ENCODE data around the gene RASA1. TPM values are rescaled to one million over a fixed set of nuclear protein-coding genes. Genes with fewer than 3 reads are reported as not detected.
"Not testable (repeated sequence)": the region's sequence is repeated elsewhere in the genome, so short reads cannot be mapped to it uniquely, and the experiment has no call there.

RASA1 gene
- total and polyA plus RNA-seq, 10 donors: 13.4 to 54.0 (median 36.6) TPM

GRCh38 chr5:87303324-87303723 lies 35.6 kb downstream of the RASA1 start:
- TF ChIP-seq, protein P1, sequence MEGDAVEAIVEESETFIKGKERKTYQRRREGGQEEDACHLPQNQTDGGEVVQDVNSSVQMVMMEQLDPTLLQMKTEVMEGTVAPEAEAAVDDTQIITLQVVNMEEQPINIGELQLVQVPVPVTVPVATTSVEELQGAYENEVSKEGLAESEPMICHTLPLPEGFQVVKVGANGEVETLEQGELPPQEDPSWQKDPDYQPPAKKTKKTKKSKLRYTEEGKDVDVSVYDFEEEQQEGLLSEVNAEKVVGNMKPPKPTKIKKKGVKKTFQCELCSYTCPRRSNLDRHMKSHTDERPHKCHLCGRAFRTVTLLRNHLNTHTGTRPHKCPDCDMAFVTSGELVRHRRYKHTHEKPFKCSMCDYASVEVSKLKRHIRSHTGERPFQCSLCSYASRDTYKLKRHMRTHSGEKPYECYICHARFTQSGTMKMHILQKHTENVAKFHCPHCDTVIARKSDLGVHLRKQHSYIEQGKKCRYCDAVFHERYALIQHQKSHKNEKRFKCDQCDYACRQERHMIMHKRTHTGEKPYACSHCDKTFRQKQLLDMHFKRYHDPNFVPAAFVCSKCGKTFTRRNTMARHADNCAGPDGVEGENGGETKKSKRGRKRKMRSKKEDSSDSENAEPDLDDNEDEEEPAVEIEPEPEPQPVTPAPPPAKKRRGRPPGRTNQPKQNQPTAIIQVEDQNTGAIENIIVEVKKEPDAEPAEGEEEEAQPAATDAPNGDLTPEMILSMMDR (IDR thresholded peaks at IDR 0.05 in 8 of 11, conservative IDR thresholded peaks at IDR 0.05 in 3 of 11): no peak
- TF ChIP-seq POLR2A (IDR thresholded peaks at IDR 0.05): no peak
- no peak for TF ChIP-seq POLR2AphosphoS5 (IDR thresholded peaks at IDR 0.05)
- Histone ChIP-seq H3K36me3 (peaks cover 0 to 35% (median 17%) of the 10 kb centered on the region in 6 donors), H3K9me3 (peaks cover 0 to 4% (median 0%) of the 10 kb centered on the region in 8 donors), H3K4me3 (no peak overlapping the region), H3K4me1 (peaks cover 7 to 60% (median 23%) of the 10 kb centered on the region in 6 donors), H3K27me3 (replicated peaks in 1 of 7) (no peaks in the 10 kb centered on the region), H3K27ac (no peak overlapping the region)
- DNase-seq: no peak
- intact Hi-C loops (cut with DNase I; ENCODE audit: low total_unique reads): no loop called here
- 86 to 93% (median 89%) methylated on average over 2 of the region's 2 CpGs for WGBS, 5 donors

- H3K27me3 ChIP-seq (replicated peaks in 1 of 7); H3K27ac ChIP-seq; H3K4me3 ChIP-seq; H3K9me3 ChIP-seq; intact Hi-C loops (cut with DNase I; ENCODE audit: low total_unique reads); DNase-seq: not testable (repeated sequence)
- Histone ChIP-seq H3K36me3 (peaks cover 0 to 35% (median 17%) of the 10 kb centered on the region in 6 donors), H3K4me1 (peaks cover 0 to 55% (median 13%) of the 10 kb centered on the region in 6 donors)
- WGBS, 5 donors: 96 to 100% (median 97%) methylated on average over 2 of the region's 2 CpGs
Measured at GRCh38 chr5:87306090-87306489, 38.4 kb downstream of the RASA1 start.

DNA sequence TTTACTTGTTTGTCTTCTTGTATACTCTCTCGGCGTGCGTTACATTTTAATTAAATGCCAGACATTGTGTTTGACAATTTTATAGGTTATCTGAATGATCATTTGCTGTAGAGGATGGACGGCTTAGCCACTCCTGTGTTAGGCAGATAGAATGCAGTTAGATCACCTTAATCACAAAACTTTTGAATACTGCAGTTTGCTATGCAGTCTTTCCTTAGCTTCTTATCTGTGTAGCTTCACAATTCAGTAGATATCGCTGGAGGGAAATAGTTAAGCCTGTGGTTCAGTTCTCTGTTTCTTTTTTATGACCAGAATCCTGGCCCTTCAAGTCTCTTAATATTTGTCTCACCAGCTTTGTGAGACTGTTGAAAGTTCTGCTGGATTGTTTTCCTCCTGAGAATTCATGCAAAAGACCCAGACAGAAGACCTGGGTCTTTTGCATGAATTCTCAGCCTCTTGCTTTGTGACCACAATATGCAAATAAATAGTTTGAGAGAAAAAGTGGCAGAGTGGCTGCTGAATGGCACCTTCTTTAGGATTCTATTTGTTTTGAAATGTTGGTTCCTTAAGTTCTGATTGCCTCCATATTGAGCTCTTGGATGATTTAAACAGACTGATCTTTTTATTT lies 40.2 kb downstream of the RASA1 start:
- Histone ChIP-seq H3K27ac (no peak overlapping the region), H3K4me1 (peaks cover 0 to 55% (median 16%) of the 10 kb centered on the region in 6 donors), H3K9me3 (peaks cover 0 to 4% (median 0%) of the 10 kb centered on the region in 8 donors), H3K4me3 (no peak overlapping the region), H3K27me3 (replicated peaks in 1 of 7) (no peaks in the 10 kb centered on the region), H3K36me3 (peaks cover 0 to 35% (median 17%) of the 10 kb centered on the region in 6 donors)
- 81 to 93% (median 91%) methylated on average over 5 of the region's 5 CpGs for WGBS, 5 donors
- DNase-seq: no peak
- intact Hi-C loops (cut with DNase I; ENCODE audit: low total_unique reads): no loop called here
- no peak for TF ChIP-seq POLR2AphosphoS5 (IDR thresholded peaks at IDR 0.05)

- H3K4me1 ChIP-seq: peaks cover 0 to 90% (median 22%) of the 10 kb centered on the region in 6 donors
- 73 to 94% (median 87%) methylated on average over 5 of the region's 5 CpGs for WGBS, 5 donors
- no peak overlapping the region for H3K27ac ChIP-seq
- H3K9me3 ChIP-seq: no peaks in the 10 kb centered on the region
- TF ChIP-seq, protein P1 (IDR thresholded peaks at IDR 0.05 in 8 of 11, conservative IDR thresholded peaks at IDR 0.05 in 3 of 11): no peak
- TF ChIP-seq POLR2AphosphoS5 (IDR thresholded peaks at IDR 0.05) (no peak), POLR2A (IDR thresholded peaks at IDR 0.05) (no peak)
- intact Hi-C loops (cut with DNase I; ENCODE audit: low total_unique reads): no loop called here
- no peak for DNase-seq
- H3K4me3 ChIP-seq: no peak overlapping the region
- H3K27me3 ChIP-seq (replicated peaks in 1 of 7): no peaks in the 10 kb centered on the region
- peaks cover 0 to 4% (median 0%) of the 10 kb centered on the region in 6 donors for H3K36me3 ChIP-seq
Measured at GRCh38 chr5:87311405-87312279, 44.0 kb downstream of the RASA1 start.

- intact Hi-C loops (cut with DNase I; ENCODE audit: low total_unique reads): no loop called here
- DNase-seq: no peak
- peaks cover 0 to 87% (median 14%) of the 10 kb centered on the region in 6 donors for H3K4me1 ChIP-seq
- peaks cover 0 to 2% (median 0%) of the 10 kb centered on the region in 6 donors for H3K36me3 ChIP-seq
- H3K27ac ChIP-seq: peak overlapping the region in 1 of 8 donors; percentile 12
- WGBS, 5 donors: 41 to 76% (median 56%) methylated on average over 3 of the region's 3 CpGs
- H3K4me3 ChIP-seq: no peak overlapping the region
- no peaks in the 10 kb centered on the region for H3K27me3 ChIP-seq (replicated peaks in 1 of 7)
- TF ChIP-seq, protein P1 (IDR thresholded peaks at IDR 0.05 in 8 of 11, conservative IDR thresholded peaks at IDR 0.05 in 3 of 11): no peak
- TF ChIP-seq POLR2A (IDR thresholded peaks at IDR 0.05): no peak
- peaks cover 0 to 1% (median 0%) of the 10 kb centered on the region in 8 donors for H3K9me3 ChIP-seq
Measured at GRCh38 chr5:87313216-87313615, 45.5 kb downstream of the RASA1 start.

Measured in spleen (tissue), 11 donors.